H9 (cell line): ENCODE data around the gene ADGRD1. TPM values are rescaled to one million over a fixed set of nuclear protein-coding genes. Genes with fewer than 3 reads are reported as not detected.
A peak's percentile ranks its signal among the peaks of the same experiment; 100 is the strongest.

Source experiments
- DNase-seq: peaks from one replicate; pipeline ENCODE4 v3.0.0-alpha.2; 2017
- H2AFZ ChIP-seq: one replicate; pipeline ENCODE4 v1.6.1; 2013; ENCODE audit warnings: mild to moderate bottlenecking, low read length, control low read depth, moderate library complexity
- H2AK5ac ChIP-seq: 2 replicates; pipeline ENCODE4 v1.6.1; 2013; ENCODE audit warnings: low read length, control low read depth, mixed read lengths; ENCODE audit not compliant: insufficient read length
- H2BK120ac ChIP-seq: one replicate; pipeline ENCODE4 v1.6.1; 2013; ENCODE audit warnings: low read depth, mild to moderate bottlenecking, low read length, control low read depth, inconsistent platforms; ENCODE audit not compliant: poor library complexity, severe bottlenecking
- H2BK12ac ChIP-seq: 2 replicates; pipeline ENCODE4 v1.6.1; 2013; ENCODE audit warnings: low read length, control low read depth, mixed read lengths, low read depth; ENCODE audit not compliant: insufficient read length
- H2BK15ac ChIP-seq: 2 replicates; pipeline ENCODE4 v1.6.1; 2013; ENCODE audit warnings: low read depth, low read length, control low read depth
- H2BK20ac ChIP-seq: one replicate; pipeline ENCODE4 v1.6.1; 2013; ENCODE audit warnings: low read depth, mild to moderate bottlenecking, low read length, control low read depth, inconsistent platforms; ENCODE audit not compliant: poor library complexity, severe bottlenecking
- H2BK5ac ChIP-seq: 2 replicates; pipeline ENCODE4 v1.6.1; 2013; ENCODE audit warnings: low read length, control low read depth, mixed read lengths; ENCODE audit not compliant: insufficient read length
- H3K14ac ChIP-seq: 2 replicates; pipeline ENCODE4 v1.6.1; 2013; ENCODE audit warnings: low read length, control low read depth; ENCODE audit not compliant: insufficient read depth
- H3K18ac ChIP-seq: 2 replicates; pipeline ENCODE4 v1.6.1; 2013; ENCODE audit warnings: low read depth, mild to moderate bottlenecking, mixed read lengths, low read length, control low read depth; ENCODE audit not compliant: insufficient read length
- H3K23ac ChIP-seq: 2 replicates; pipeline ENCODE4 v1.6.1; 2013; ENCODE audit warnings: low read length, control low read depth, mixed read lengths, low read depth; ENCODE audit not compliant: insufficient read length
- H3K23me2 ChIP-seq: 2 replicates; pipeline ENCODE4 v1.6.1; 2013; ENCODE audit warnings: low read depth, mild to moderate bottlenecking, mixed read lengths, low read length, control low read depth; ENCODE audit not compliant: insufficient read length, poor library complexity, severe bottlenecking
- H3K27ac ChIP-seq: 2 replicates; pipeline ENCODE4 v1.5.1; 2013; ENCODE audit warnings: low read length, control low read depth, mixed read lengths, low read depth; ENCODE audit not compliant: insufficient read length
- H3K27me3 ChIP-seq: 2 replicates; pipeline ENCODE4 v1.6.1; 2013; ENCODE audit warnings: low read length, control low read depth, inconsistent platforms; ENCODE audit not compliant: insufficient read depth
- H3K4ac ChIP-seq: 2 replicates; pipeline ENCODE4 v1.6.1; 2013; ENCODE audit warnings: low read depth, mild to moderate bottlenecking, control low read depth, inconsistent platforms, low read length, moderate library complexity
- H3K4me1 ChIP-seq: 2 replicates; pipeline ENCODE4 v1.6.1; 2013; ENCODE audit warnings: low read length, control low read depth, inconsistent platforms; ENCODE audit not compliant: insufficient read depth
- H3K4me2 ChIP-seq: 2 replicates; pipeline ENCODE4 v1.6.1; 2013; ENCODE audit warnings: low read length, control low read depth, mixed read lengths; ENCODE audit not compliant: insufficient read length, insufficient read depth
- H3K56ac ChIP-seq: 2 replicates; pipeline ENCODE4 v1.6.1; 2013; ENCODE audit warnings: low read depth, mild to moderate bottlenecking, mixed read lengths, low read length, control low read depth; ENCODE audit not compliant: insufficient read length
- H3K79me1 ChIP-seq: 2 replicates; pipeline ENCODE4 v1.6.1; 2013; ENCODE audit warnings: low read depth, mild to moderate bottlenecking, moderate library complexity, low read length, control low read depth, inconsistent platforms; ENCODE audit not compliant: insufficient read depth, poor library complexity, severe bottlenecking
- H3K79me2 ChIP-seq: 2 replicates; pipeline ENCODE4 v1.6.1; 2013; ENCODE audit warnings: low read length, control low read depth, inconsistent platforms; ENCODE audit not compliant: insufficient read depth
- H3K9ac ChIP-seq: 2 replicates; pipeline ENCODE4 v1.6.1; 2013; ENCODE audit warnings: low read length, control low read depth, mixed read lengths; ENCODE audit not compliant: insufficient read length; ENCODE audit errors: extremely low read depth
- H3K9me3 ChIP-seq: one replicate; pipeline ENCODE4 v1.6.1; 2013; ENCODE audit warnings: low read depth, low read length, inconsistent platforms; ENCODE audit not compliant: control insufficient read depth
- H3T11ph ChIP-seq: one replicate; pipeline ENCODE4 v1.6.1; 2013; ENCODE audit warnings: mild to moderate bottlenecking, low read length, control low read depth, inconsistent platforms
- H4K20me1 ChIP-seq: one replicate; pipeline ENCODE4 v1.6.1; 2013; ENCODE audit not compliant: control insufficient read depth, insufficient read length, insufficient read depth
- H4K5ac ChIP-seq: 2 replicates; pipeline ENCODE4 v1.6.1; 2013; ENCODE audit warnings: low read depth, mild to moderate bottlenecking, mixed read lengths, low read length, control low read depth; ENCODE audit not compliant: insufficient read length
- H4K8ac ChIP-seq: replicated peaks from 2 replicates; pipeline ENCODE4 v1.6.1; 2013; ENCODE audit warnings: low read length, control low read depth, mixed read lengths, low read depth; ENCODE audit not compliant: insufficient read length
- H4K91ac ChIP-seq: 2 replicates; pipeline ENCODE4 v1.6.1; 2013; ENCODE audit warnings: low read depth, mild to moderate bottlenecking, moderate library complexity, mixed read lengths, low read length, control low read depth; ENCODE audit not compliant: insufficient read length
- H3K27ac Mint-ChIP-seq, 3 experiments: 2 replicates in 2 of 3; 3 replicates in 1 of 3; pipeline ENCODE4 v1.8.0; 2020 to 2021; ENCODE audit warnings: mixed read lengths in 3 of 3, mild to moderate bottlenecking in 1 of 3, moderate library complexity in 1 of 3
- H3K27me3 Mint-ChIP-seq: 2 replicates; pipeline ENCODE4 v1.8.0; 2021; ENCODE audit warnings: low read depth, mild to moderate bottlenecking, moderate library complexity, mixed read lengths
- H3K36me3 Mint-ChIP-seq, 3 experiments: 2 replicates in 2 of 3; 3 replicates in 1 of 3; pipeline ENCODE4 v1.8.0; 2020 to 2021; ENCODE audit warnings: low read depth in 3 of 3, mixed read lengths in 3 of 3; ENCODE audit not compliant: insufficient read depth in 1 of 3
- H3K4me1 Mint-ChIP-seq, 2 experiments: 2 replicates each; pipeline ENCODE4 v1.8.0; 2020; ENCODE audit warnings: mixed read lengths in 2 of 2
- H3K4me3 Mint-ChIP-seq, 2 experiments: 2 replicates in 1 of 2; 3 replicates in 1 of 2; pipeline ENCODE4 v1.8.0; 2020 to 2021; ENCODE audit warnings: mild to moderate bottlenecking in 2 of 2, mixed read lengths in 2 of 2, moderate library complexity in 1 of 2
- H3K9me3 Mint-ChIP-seq, 2 experiments: 2 replicates in 1 of 2; 3 replicates in 1 of 2; pipeline ENCODE4 v1.8.0; 2020; ENCODE audit warnings: mild to moderate bottlenecking in 2 of 2, mixed read lengths in 2 of 2, moderate library complexity in 1 of 2
- CTCF ChIP-seq: fragments of 200-600 bp; sonication (generic); conservative IDR thresholded peaks from 3 replicates; pipeline ENCODE4 v1.8.0; 2021; ENCODE audit warnings: antibody characterized with exemption, mild to moderate bottlenecking
- WGBS: extraction: QIAGEN DNeasy Blood & Tissue Kit; methylation state at CpG from one replicate; pipeline ENCODE4 v1.1.7; 2013; ENCODE audit warnings: missing lambda C conversion rate, low lambda C conversion rate, mixed read lengths; ENCODE audit not compliant: insufficient read length; ENCODE audit errors: extremely low coverage; 5-methylcytosine and 5-hydroxymethylcytosine counted together
- total RNA-seq: library from RNA; stranded (reverse); gene quantifications from 2 replicates; pipeline ENCODE4 v1.2.1, GENCODE V29; 2021

ADGRD1 gene
- total RNA-seq, 1 experiment from 2014 or later: 0.52 TPM

GRCh38 chr12:131132118-131132892 lies 178.6 kb downstream of the ADGRD1 start:
- peak; percentile 93 for DNase-seq
- H2BK120ac ChIP-seq: no peak overlapping the region
- H4K8ac ChIP-seq: no peak overlapping the region
- H3T11ph ChIP-seq: no peak overlapping the region
- H3K4ac ChIP-seq: no peak overlapping the region
- H3K18ac ChIP-seq: no peak overlapping the region
- Mint-ChIP-seq H3K4me3 (peak overlapping the region; percentile 37 to 58; a peak in 4 of 5 replicates), H3K36me3 (no peaks in the 10 kb centered on the region; a peak in 1 of 7 replicates), H3K4me1 (peaks cover 0 to 3% of the 10 kb centered on the region in 2 experiments; a peak in 1 of 4 replicates), H3K27ac (no peak overlapping the region), H3K27me3 (peaks cover 15% of the 10 kb centered on the region), H3K9me3 (peaks cover 0 to 2% of the 10 kb centered on the region in 2 experiments; a peak in 1 of 5 replicates)
- peak overlapping the region; percentile 32 for H3K4me2 ChIP-seq
- H3K27ac ChIP-seq: no peak overlapping the region
- H3K56ac ChIP-seq: no peak overlapping the region
- no CpG with 5 or more reads among the region's 29 CpGs for WGBS
- H4K20me1 ChIP-seq: no peaks in the 10 kb centered on the region
- H3K9ac ChIP-seq: no peak overlapping the region
- H4K91ac ChIP-seq: no peak overlapping the region
- H2BK15ac ChIP-seq: no peak overlapping the region
- H3K9me3 ChIP-seq: no peaks in the 10 kb centered on the region
- no peak overlapping the region for H2AK5ac ChIP-seq
- H3K79me2 ChIP-seq: no peaks in the 10 kb centered on the region
- H3K4me1 ChIP-seq: no peaks in the 10 kb centered on the region
- no peak overlapping the region for H2BK5ac ChIP-seq
- no peaks in the 10 kb centered on the region for H3K23me2 ChIP-seq
- H3K23ac ChIP-seq: no peak overlapping the region
- H2BK12ac ChIP-seq: no peak overlapping the region
- H3K27me3 ChIP-seq: no peaks in the 10 kb centered on the region
- H2BK20ac ChIP-seq: no peak overlapping the region
- H3K79me1 ChIP-seq: no peaks in the 10 kb centered on the region
- peak; percentile 96 for TF ChIP-seq CTCF
- no peak overlapping the region for H4K5ac ChIP-seq
- no peak overlapping the region for H2AFZ ChIP-seq
- no peak overlapping the region for H3K14ac ChIP-seq
